Stomach smooth muscle (tissue), 2 donors: ENCODE data around the gene SLC6A12.

Source experiments
- H3K27ac ChIP-seq: one replicate; pipeline ENCODE4 v1.7.0; 2013; ENCODE audit warnings: mild to moderate bottlenecking, low read length, inconsistent platforms
- H3K27me3 ChIP-seq, 2 donors: one replicate each; pipeline ENCODE4 v1.7.0; 2013; ENCODE audit warnings: low read length in 2 of 2; ENCODE audit not compliant: insufficient read depth in 2 of 2, control insufficient read depth in 1 of 2
- H3K36me3 ChIP-seq, 2 donors: one replicate each; pipeline ENCODE4 v1.7.0; 2013; ENCODE audit warnings: low read length in 2 of 2; ENCODE audit not compliant: control insufficient read depth in 2 of 2, insufficient read depth in 2 of 2
- H3K4me1 ChIP-seq: one replicate; pipeline ENCODE4 v1.7.0; 2013; ENCODE audit warnings: low read length; ENCODE audit not compliant: control insufficient read depth, insufficient read depth
- H3K4me3 ChIP-seq, 2 donors: one replicate each; pipeline ENCODE4 v1.7.0; 2013; ENCODE audit warnings: low read length in 2 of 2
- H3K9ac ChIP-seq, 2 donors: one replicate each; pipeline ENCODE4 v1.7.0; 2013; ENCODE audit warnings: low read length in 2 of 2, mild to moderate bottlenecking in 1 of 2
- H3K9me3 ChIP-seq, 2 donors: one replicate each; pipeline ENCODE4 v1.7.0; 2013; ENCODE audit warnings: low read length in 2 of 2; ENCODE audit not compliant: control insufficient read depth in 2 of 2
- donor health status: healthy.
- donor health status: Pancreatic carcinoma.

Gene SLC6A12

DNA sequence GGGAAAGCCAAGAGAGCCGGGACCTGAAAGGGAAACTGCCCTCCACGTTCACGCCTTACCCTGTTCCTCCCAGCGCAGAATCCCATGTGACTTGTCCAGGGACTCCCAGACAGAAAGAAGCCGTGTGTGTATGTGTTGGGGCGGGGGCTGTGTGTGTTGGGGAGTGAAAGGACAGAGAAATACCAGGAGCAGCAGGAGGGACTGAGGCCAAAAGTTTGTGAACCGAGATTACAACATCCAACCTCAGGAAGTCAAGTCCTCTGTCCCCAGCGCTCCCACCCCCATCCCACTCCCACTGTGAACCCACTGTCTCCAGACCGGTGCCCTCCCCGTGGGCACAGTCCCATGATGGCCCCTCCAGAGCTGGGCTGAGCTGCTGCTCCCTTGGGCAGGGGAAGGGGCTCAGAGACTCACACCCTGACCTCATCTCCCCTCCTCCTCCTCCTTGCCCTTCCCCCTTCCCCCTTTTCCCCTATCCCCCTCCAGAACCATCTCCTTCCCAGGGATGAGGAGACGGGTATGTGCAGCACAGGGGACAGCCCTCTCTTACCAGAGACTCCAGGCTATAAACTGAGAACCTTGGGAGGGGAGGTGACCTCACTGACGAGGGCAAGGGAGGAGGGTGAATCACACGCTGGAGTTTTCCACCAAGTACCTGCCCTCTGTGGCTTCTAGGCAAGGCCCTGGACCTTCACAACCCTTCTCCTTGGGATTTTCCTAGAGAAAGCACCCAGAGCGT is at the start of gene SLC6A12:
Gene SLC6A12, minus strand, starts transcription at position 155 of the 739 bp plus-strand sequence. CDS start 4,171 bp downstream, outside the sequence.
- peaks cover 6% of the 10 kb centered on the region for H3K4me1 ChIP-seq
- no peaks in the 10 kb centered on the region for H3K36me3 ChIP-seq
- H3K9ac ChIP-seq = no peak within 1 kb of the TSS
- no peaks in the 10 kb centered on the region for H3K9me3 ChIP-seq
- no peak within 1 kb of the TSS for H3K4me3 ChIP-seq
- H3K27me3 ChIP-seq = peaks cover 27 to 47% of the 10 kb centered on the region in 2 donors
- H3K27ac ChIP-seq = no peak within 1 kb of the TSS

DNA sequence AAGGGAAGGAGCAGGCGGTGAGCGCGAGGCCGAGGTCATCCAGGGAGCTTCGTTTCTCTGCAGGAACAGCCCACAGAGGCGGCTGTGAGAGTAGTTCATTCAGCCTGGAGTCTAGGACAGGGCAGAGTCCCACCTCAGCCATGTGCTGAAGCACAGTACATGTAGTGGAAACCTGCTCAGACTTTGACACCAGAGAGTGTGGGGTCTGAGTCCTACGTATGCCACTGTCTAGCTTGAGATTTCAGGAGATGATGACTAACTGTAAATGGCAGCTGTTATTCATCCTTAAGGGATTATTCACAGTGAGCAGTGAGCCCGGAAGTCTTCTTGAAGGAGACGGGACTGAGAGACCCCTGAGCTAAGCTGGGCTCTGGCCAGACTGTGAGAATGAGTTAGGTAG is 49.6 kb upstream of the SLC6A12 start:
- Histone ChIP-seq H3K9me3 (no peaks in the 10 kb centered on the region), H3K27ac (no peak overlapping the region), H3K4me3 (no peak overlapping the region), H3K27me3 (peaks cover 23% of the 10 kb centered on the region in 2 donors), H3K36me3 (no peaks in the 10 kb centered on the region), H3K9ac (no peak overlapping the region), H3K4me1 (peaks cover 4% of the 10 kb centered on the region)

DNA sequence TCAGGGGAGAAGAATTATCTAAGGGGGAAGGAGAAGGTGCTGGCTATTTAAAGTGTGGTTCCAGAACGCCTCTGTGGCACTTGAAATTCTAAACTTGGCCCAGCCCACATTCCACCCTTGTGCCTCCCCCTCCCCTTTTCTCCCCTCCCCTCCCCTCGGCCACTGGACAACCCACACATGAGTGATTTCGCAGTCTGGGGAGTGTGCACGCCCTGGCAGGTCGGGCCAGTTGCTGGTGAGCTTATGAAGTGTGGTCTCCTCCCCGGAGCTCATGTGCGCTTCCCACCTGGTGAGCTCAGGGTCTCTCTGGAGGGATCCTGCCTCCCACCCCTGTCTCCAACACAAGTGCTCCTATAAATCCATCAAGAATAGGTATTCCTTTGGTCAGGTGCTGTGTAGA is 48.9 kb upstream of the SLC6A12 start, which contains the start of gene SLC6A13:
Gene SLC6A13, minus strand, starts transcription at position 20 of the 400 bp plus-strand sequence. CDS start 2,784 bp downstream, outside the sequence.
- no peaks in the 10 kb centered on the region for H3K36me3 ChIP-seq
- H3K4me1 ChIP-seq = peaks cover under 1% of the 10 kb centered on the region
- H3K27me3 ChIP-seq = peaks cover 26 to 28% of the 10 kb centered on the region in 2 donors
- no peak within 1 kb of the TSS for H3K4me3 ChIP-seq
- no peaks in the 10 kb centered on the region for H3K9me3 ChIP-seq
- H3K27ac ChIP-seq = no peak within 1 kb of the TSS
- no peak within 1 kb of the TSS for H3K9ac ChIP-seq

DNA sequence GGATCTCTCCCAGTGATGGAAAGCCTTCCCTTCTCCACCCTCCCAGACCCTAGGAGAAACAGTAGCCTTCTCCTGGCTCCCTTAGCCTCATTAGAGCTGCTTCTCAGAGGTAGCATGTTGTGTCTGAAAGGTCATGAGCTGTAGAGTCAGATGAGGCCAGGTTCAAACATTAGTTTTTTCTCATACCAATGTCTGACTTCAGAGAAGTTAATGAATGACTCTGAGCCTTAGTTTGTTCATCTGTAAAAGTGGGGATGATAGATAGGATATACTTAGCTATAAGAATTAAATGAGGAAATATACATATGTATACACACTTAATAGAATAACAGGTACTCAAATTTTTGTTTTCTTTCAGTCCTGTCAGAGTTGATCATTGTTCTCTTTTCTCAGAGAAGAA is 48.2 kb upstream of the SLC6A12 start:
- no peak overlapping the region for H3K27ac ChIP-seq
- H3K27me3 ChIP-seq = peaks cover 28 to 33% of the 10 kb centered on the region in 2 donors
- H3K9me3 ChIP-seq = no peaks in the 10 kb centered on the region
- no peaks in the 10 kb centered on the region for H3K36me3 ChIP-seq
- H3K9ac ChIP-seq = no peak overlapping the region
- no peak overlapping the region for H3K4me3 ChIP-seq
- no peaks in the 10 kb centered on the region for H3K4me1 ChIP-seq

- peaks cover 24 to 38% of the 10 kb centered on the region in 2 donors for H3K27me3 ChIP-seq
- H3K27ac ChIP-seq = no peak overlapping the region
- no peaks in the 10 kb centered on the region for H3K9me3 ChIP-seq
- H3K9ac ChIP-seq = no peak overlapping the region
- H3K4me1 ChIP-seq = no peaks in the 10 kb centered on the region
- H3K36me3 ChIP-seq = no peaks in the 10 kb centered on the region
- no peak overlapping the region for H3K4me3 ChIP-seq
Observed at GRCh38 chr12:257521-258321, 43.8 kb upstream of the SLC6A12 start.

DNA sequence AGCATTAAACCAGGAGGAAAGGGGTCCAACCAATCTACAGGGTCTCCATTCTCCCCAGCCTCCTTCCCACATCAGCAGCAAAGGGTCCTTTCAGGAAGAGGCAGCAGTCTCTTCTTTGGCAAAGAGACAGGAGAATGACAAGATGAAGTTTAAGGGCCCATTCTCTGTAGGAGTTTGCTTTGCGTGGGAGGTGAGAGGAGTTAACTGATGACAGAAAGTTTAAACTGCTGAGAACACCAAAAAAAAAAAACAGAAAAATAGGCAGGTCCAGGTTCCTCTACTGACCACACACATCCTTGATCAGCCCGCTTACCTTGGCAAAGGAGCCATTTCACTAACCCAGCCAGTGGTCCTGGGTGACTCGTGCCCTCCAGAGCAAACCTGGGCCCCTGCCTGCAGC is 43.0 kb upstream of the SLC6A12 start:
- Histone ChIP-seq H3K9me3 (no peaks in the 10 kb centered on the region), H3K36me3 (no peaks in the 10 kb centered on the region), H3K4me3 (no peak overlapping the region), H3K27ac (no peak overlapping the region), H3K4me1 (no peaks in the 10 kb centered on the region), H3K27me3 (peaks cover 24 to 38% of the 10 kb centered on the region in 2 donors), H3K9ac (no peak overlapping the region)

- H3K4me3 ChIP-seq = no peak overlapping the region
- no peaks in the 10 kb centered on the region for H3K36me3 ChIP-seq
- no peaks in the 10 kb centered on the region for H3K4me1 ChIP-seq
- H3K9me3 ChIP-seq = no peaks in the 10 kb centered on the region
- no peak overlapping the region for H3K9ac ChIP-seq
- no peak overlapping the region for H3K27ac ChIP-seq
- peaks cover 24 to 34% of the 10 kb centered on the region in 2 donors for H3K27me3 ChIP-seq
Observed at GRCh38 chr12:256225-256624, 42.3 kb upstream of the SLC6A12 start.

DNA sequence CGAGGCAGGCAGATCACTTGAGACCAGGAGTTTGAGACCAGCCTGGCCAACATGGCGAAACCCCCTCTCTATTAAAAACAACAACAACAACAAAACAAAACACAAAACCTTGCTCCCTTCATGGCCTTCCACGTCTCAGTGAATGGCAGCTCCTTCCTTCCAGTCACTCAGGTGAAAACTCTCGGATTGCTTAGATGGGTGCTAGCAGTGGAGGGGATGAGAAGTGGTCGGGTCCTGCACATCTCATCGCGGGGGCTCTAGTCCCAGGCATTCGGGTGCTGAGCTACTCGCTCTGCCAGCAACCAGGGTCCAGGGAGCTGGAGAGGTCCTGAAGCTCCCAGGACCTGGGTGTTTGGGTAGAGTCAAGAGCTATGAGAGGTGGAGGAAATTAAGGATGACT is 41.0 kb upstream of the SLC6A12 start:
- no peaks in the 10 kb centered on the region for H3K4me1 ChIP-seq
- H3K4me3 ChIP-seq = no peak overlapping the region
- no peak overlapping the region for H3K27ac ChIP-seq
- peaks cover 19 to 25% of the 10 kb centered on the region in 2 donors for H3K27me3 ChIP-seq
- no peak overlapping the region for H3K9ac ChIP-seq
- H3K9me3 ChIP-seq = no peaks in the 10 kb centered on the region
- no peaks in the 10 kb centered on the region for H3K36me3 ChIP-seq

DNA sequence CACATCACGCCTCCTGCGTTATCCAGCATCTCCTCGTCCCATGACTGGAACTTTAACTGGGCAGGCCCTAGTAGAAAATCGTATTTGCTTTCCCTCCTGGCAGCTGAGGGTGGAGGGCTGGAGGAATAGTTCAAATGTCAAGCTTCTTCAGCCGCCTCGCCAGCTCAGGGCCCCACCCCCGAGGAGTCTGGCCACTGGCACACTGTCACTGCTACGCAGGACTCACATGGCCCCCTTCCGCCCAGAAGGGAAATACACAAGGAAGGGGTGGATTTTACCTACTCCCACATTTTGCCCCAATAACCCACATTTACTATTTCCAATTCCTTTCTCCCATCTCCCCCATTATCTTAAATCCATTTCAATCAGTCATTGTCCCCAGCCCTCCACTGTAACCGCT is 40.1 kb upstream of the SLC6A12 start:
- H3K4me1 ChIP-seq = no peaks in the 10 kb centered on the region
- no peaks in the 10 kb centered on the region for H3K36me3 ChIP-seq
- no peak overlapping the region for H3K27ac ChIP-seq
- no peak overlapping the region for H3K9ac ChIP-seq
- H3K27me3 ChIP-seq = peaks cover 19 to 25% of the 10 kb centered on the region in 2 donors
- H3K4me3 ChIP-seq = no peak overlapping the region
- H3K9me3 ChIP-seq = no peaks in the 10 kb centered on the region

GRCh38 chr12:253116-253831 is 39.3 kb upstream of the SLC6A12 start:
- Histone ChIP-seq H3K9me3 (peaks cover 0 to under 1% of the 10 kb centered on the region in 2 donors), H3K36me3 (no peaks in the 10 kb centered on the region), H3K27me3 (peaks cover 19 to 22% of the 10 kb centered on the region in 2 donors), H3K27ac (no peak overlapping the region), H3K9ac (no peak overlapping the region), H3K4me1 (no peaks in the 10 kb centered on the region), H3K4me3 (no peak overlapping the region)
